Activated T-helper 17 cell treated with anti-CD3 and anti-CD28 coated beads, Interleukin-2, amount 50 U/mL, for 72 hours (primary cell): ENCODE data around the gene ROBO3. TPM values are rescaled to one million over a fixed set of nuclear protein-coding genes. Genes with fewer than 3 reads are reported as not detected.

ENCODE experiments used
- ATAC-seq: fragments of 150-1000 bp; cut with Tn5 transposase; replicated peaks from 2 replicates; pipeline ENCODE4 v1.10.0; 2021; ENCODE audit warnings: mild to moderate bottlenecking, moderate library complexity
- H3K27ac Mint-ChIP-seq: one replicate; pipeline ENCODE4 v1.8.0; 2022; ENCODE audit warnings: mixed read lengths
- H3K27me3 Mint-ChIP-seq: one replicate; pipeline ENCODE4 v1.8.0; 2022; ENCODE audit warnings: mixed read lengths
- H3K36me3 Mint-ChIP-seq: one replicate; pipeline ENCODE4 v1.8.0; 2022; ENCODE audit warnings: low read depth, mild to moderate bottlenecking, mixed read lengths
- H3K4me1 Mint-ChIP-seq: one replicate; pipeline ENCODE4 v1.8.0; 2022; ENCODE audit warnings: mixed read lengths
- H3K4me3 Mint-ChIP-seq: one replicate; pipeline ENCODE4 v1.8.0; 2022; ENCODE audit warnings: mild to moderate bottlenecking, mixed read lengths
- H3K9me3 Mint-ChIP-seq: one replicate; pipeline ENCODE4 v1.8.0; 2022; ENCODE audit warnings: mixed read lengths
- total RNA-seq, 2 donors: library from RNA; stranded (reverse); gene quantifications; one replicate each; pipeline ENCODE4 v1.2.3, GENCODE V29; 2022

The ROBO3 gene
- total RNA-seq, 2 donors from 2014 or later: 8.1 TPM

DNA sequence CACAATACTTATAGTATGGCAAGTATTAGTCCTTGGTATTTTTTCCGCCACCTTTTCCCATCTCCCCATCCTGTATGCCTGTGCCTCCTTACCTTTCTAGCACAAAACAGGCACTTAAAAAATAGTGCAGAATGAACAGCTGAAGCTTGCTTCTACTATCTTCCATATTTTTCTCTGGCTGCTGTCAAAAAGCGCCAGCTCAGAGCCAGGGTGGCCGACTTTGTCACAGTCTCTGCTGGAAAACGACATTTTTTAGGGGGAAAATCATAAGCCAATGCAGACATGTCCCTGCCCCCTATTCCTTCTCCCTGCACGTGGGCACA, 26.5 kb upstream of the ROBO3 start:
- Mint-ChIP-seq H3K36me3 (no peaks in the 10 kb centered on the region), H3K9me3 (no peaks in the 10 kb centered on the region), H3K4me3 (no peak overlapping the region), H3K27ac (no peak overlapping the region), H3K4me1 (peaks cover 3% of the 10 kb centered on the region), H3K27me3 (peaks cover 51% of the 10 kb centered on the region)
- ATAC-seq: no peak

DNA sequence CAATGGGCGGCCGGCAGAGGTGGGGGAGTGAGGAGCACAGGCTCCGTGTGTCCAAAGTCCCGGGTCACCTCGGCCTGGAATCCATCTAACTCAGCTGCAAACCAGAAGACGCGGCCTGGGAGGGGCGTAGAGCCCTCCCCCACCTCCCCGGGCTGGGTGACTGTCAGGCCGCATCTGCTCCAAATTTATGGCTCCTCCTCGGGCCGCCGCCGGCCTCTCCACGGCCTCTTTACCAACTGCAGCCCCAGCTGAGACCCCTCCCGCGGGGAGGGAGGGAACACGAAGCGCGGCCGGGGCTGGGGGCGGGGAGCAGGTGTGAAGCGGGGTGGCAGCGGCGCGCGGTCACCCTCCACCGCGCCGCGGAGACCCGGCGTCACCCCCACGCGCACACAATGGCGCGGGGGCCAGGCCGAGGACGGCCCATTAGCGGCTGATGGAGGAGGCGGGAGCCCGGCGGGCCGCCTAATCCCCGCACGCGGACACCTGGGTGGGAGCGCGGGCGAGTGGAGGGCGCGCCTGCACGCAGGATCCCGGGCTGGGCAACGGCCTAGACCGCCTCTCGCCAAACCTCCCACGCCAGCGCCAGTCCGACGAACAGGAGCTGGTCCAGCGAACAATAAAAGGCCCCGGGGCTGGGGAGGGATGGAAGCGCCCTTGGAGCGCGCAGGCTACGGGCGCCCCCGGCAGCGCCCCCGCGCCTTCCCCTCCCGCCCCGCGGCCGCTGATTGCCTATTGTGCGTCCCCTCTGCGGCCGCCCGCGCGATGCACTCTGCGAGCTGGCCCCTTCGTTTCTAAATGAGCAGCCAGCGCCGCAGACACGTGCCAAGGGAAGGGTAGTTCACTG, 25.9 kb upstream of the ROBO3 start:
- Mint-ChIP-seq H3K4me3 (peak overlapping the region; percentile 53), H3K27ac (no peak overlapping the region), H3K36me3 (no peaks in the 10 kb centered on the region), H3K4me1 (peaks cover 3% of the 10 kb centered on the region), H3K27me3 (peaks cover 55% of the 10 kb centered on the region), H3K9me3 (no peaks in the 10 kb centered on the region)
- no peak for ATAC-seq

DNA sequence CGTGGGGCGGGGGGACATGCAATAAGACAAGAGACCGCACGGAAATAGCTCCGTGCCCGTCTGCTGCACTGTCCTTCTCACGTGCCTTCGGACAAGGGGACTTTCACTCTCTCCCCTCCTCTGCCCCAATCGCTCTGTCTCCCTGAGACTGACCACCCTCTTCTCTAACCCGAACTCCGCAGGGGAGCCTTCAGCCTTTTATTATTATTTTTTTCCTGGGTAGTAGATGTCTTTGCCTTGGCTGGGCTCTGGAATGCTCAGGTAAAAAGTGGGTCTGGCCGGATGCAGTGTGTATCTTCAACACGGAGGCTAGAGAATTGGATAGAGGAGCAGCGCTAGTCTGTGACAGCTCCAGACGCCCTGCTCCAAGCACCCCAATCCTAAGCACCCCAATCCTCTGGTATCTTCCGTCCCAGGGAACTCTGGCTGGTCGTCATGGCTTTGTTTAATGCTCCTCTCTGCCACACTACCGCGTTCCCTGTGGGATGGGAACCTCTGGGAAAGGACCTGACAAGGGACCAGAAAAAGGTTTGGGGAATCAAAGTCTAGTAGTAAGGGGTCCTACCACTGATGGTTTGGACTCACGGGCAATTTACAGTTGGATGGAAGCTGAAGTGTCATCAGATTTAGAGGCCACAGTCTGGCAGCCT, 25.1 kb upstream of the ROBO3 start:
- Mint-ChIP-seq H3K27me3 (peaks cover 63% of the 10 kb centered on the region), H3K4me3 (peak overlapping the region; percentile 53), H3K9me3 (no peaks in the 10 kb centered on the region), H3K36me3 (no peaks in the 10 kb centered on the region), H3K4me1 (peaks cover 3% of the 10 kb centered on the region), H3K27ac (no peak overlapping the region)
- ATAC-seq: no peak

DNA sequence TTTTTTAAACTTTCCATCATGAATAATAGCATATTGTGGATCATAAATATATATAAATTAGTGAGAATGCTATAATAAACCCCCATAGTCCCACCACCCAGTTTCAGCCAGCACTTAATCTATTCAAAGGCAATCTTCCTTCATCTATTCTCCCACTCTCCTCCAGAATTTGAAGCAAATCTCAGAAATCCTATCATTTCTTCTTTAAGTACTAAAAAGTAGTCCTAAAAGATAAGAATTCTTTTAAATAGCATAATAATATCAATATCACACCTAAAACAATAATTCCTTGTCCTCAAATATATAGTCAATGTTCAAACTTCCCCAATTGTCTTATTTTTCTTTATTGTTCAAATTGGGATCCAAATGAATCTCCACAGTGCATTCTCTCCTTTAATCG, 24.6 kb upstream of the ROBO3 start:
- Mint-ChIP-seq H3K27ac (no peak overlapping the region), H3K36me3 (no peaks in the 10 kb centered on the region), H3K27me3 (peaks cover 64% of the 10 kb centered on the region), H3K9me3 (no peaks in the 10 kb centered on the region), H3K4me3 (peak overlapping the region; percentile 53), H3K4me1 (peaks cover 3% of the 10 kb centered on the region)
- ATAC-seq: no peak

DNA sequence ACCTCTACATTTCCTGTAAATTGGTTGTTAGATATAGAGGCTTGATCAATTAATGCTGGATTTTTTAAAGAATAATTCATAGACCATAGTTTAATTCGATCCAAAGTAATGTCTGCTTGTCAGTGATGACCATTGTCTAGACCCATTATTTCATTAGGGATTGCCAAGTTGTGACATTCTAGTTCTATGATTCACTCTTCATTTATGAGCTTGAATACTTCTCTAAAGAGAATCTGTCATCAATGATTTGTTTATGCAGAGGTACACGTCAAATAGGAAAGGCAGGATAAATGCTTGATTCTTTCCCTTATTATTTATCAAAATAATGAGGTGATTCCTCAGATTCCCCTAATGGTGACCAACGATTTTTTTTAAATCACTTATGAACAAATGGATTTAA, 24.0 kb upstream of the ROBO3 start:
- H3K36me3 Mint-ChIP-seq: no peaks in the 10 kb centered on the region
- no peak for ATAC-seq
- no peaks in the 10 kb centered on the region for H3K9me3 Mint-ChIP-seq
- no peak overlapping the region for H3K4me3 Mint-ChIP-seq
- peaks cover 68% of the 10 kb centered on the region for H3K27me3 Mint-ChIP-seq
- peaks cover 3% of the 10 kb centered on the region for H3K4me1 Mint-ChIP-seq
- no peak overlapping the region for H3K27ac Mint-ChIP-seq

DNA sequence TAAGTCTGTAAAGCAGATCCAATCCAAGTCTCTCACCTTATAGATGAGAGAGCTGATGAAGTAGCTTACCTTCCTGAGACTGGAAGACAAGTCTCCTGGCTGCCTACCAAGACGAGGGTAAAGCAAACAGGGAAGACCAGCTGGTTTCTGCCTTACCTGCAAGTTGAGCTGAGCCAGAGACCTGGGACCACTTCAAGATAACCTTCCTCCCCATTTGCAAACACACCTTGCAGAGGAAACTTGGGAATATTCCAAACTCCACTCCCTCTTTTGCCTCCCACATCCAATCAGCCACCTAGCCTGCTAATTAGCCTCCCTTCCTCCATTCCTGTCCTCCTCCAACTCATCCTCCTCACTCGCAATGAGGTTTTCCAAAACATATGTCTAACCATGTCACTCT, 23.4 kb upstream of the ROBO3 start:
- no peak for ATAC-seq
- Mint-ChIP-seq H3K27me3 (peaks cover 75% of the 10 kb centered on the region), H3K9me3 (no peaks in the 10 kb centered on the region)

DNA sequence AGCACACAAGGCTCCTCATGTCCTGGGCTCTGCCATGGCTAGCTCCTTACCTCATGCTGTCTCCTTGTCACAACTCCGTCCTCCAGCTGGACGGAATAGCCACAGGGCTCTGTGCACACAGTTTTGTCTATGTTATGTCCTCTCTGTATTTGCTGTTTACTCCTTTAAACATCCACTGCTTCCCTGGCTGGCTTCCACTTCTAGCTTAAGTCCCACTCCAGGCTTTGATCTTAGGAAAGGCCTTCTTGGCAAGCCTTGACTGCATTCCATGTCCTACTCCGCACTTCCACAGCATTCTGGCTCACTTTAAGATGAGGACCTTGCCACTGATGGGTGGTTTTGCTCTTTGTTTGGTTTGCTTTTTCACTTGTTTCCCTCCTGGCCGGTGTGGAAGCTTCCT, 22.9 kb upstream of the ROBO3 start:
- H3K4me3 Mint-ChIP-seq: no peak overlapping the region
- no peaks in the 10 kb centered on the region for H3K4me1 Mint-ChIP-seq
- H3K36me3 Mint-ChIP-seq: no peaks in the 10 kb centered on the region
- H3K27ac Mint-ChIP-seq: no peak overlapping the region
- ATAC-seq: no peak
- no peaks in the 10 kb centered on the region for H3K9me3 Mint-ChIP-seq
- peaks cover 79% of the 10 kb centered on the region for H3K27me3 Mint-ChIP-seq

More for the DNA sequence above, 23.4 kb upstream of the ROBO3 start:
- no peak overlapping the region for H3K27ac Mint-ChIP-seq
- H3K4me3 Mint-ChIP-seq: no peak overlapping the region
- no peaks in the 10 kb centered on the region for H3K4me1 Mint-ChIP-seq
- H3K36me3 Mint-ChIP-seq: no peaks in the 10 kb centered on the region

DNA sequence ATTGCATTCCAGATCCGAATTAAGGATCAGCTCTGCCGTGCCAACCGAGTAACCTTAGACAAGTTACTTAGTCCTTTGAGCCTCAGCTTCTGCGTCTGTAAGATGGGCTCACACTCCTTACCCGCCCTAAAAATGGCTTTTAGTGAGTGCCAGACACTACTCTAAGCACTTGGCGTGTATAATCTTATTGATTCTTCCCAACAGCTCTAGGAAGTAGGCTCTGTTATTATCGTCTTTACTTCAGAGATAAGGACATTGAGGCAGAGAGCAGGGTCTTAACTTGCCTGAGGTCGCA, 21.7 kb upstream of the ROBO3 start:
- H3K9me3 Mint-ChIP-seq: no peaks in the 10 kb centered on the region
- H3K27ac Mint-ChIP-seq: no peak overlapping the region
- no peaks in the 10 kb centered on the region for H3K36me3 Mint-ChIP-seq
- H3K27me3 Mint-ChIP-seq: peaks cover 84% of the 10 kb centered on the region
- H3K4me1 Mint-ChIP-seq: no peaks in the 10 kb centered on the region
- no peak for ATAC-seq
- no peak overlapping the region for H3K4me3 Mint-ChIP-seq

DNA sequence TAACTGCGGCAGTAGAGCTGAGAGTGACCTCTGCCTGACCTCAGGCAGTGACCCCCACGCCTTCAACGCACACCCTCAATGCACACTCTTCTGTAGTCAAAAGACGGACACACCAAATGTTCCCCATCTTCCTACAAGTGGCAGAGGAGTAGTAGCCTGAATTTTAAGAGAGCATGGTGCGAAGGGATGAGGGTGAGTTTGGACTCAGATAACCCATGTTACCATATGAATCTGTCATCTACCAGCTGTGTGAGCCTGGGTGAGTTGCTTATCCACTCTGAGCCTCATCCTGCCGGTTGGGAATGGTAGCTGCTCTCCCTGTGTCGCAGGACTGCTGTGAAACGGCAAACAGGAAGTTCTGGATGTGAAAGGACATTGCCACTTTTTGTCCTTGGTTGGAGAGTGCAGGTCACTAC, 20.6 kb upstream of the ROBO3 start:
- Mint-ChIP-seq H3K27me3 (peaks cover 86% of the 10 kb centered on the region), H3K4me3 (no peak overlapping the region), H3K36me3 (no peaks in the 10 kb centered on the region), H3K27ac (no peak overlapping the region), H3K4me1 (no peaks in the 10 kb centered on the region), H3K9me3 (no peaks in the 10 kb centered on the region)
- ATAC-seq: no peak

DNA sequence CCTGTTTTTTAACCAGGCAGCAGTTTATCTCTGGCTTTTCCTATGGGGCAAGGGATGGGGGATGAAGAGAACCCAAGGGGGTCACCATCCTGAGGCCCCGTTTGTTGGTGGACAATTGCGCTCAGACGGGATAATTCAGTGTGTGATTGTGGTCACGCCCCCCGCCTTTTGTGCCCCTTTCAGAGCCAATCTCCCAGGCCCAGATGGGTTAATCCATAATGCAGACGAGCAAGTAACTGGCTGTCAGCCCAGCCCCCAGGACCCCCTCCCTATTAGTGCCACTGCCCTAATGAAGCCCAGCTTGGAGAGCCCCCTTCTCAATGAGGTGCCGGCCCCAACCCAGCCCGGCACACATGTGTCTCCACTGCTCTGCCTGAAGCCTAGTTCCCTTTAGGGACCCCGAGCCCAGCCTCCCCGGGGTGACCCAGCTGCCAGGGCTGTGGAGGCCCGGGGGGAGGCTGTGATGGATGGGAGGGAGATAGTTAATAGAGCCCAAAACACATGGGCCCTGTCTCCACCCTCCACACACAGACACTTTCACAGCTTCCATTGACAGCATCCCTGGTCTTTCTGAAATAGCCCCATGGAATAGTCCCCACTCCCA, 19.1 kb upstream of the ROBO3 start:
- H3K4me1 Mint-ChIP-seq: no peaks in the 10 kb centered on the region
- H3K9me3 Mint-ChIP-seq: no peaks in the 10 kb centered on the region
- no peak overlapping the region for H3K27ac Mint-ChIP-seq
- H3K27me3 Mint-ChIP-seq: peaks cover 84% of the 10 kb centered on the region
- no peaks in the 10 kb centered on the region for H3K36me3 Mint-ChIP-seq
- ATAC-seq: no peak
- no peak overlapping the region for H3K4me3 Mint-ChIP-seq

DNA sequence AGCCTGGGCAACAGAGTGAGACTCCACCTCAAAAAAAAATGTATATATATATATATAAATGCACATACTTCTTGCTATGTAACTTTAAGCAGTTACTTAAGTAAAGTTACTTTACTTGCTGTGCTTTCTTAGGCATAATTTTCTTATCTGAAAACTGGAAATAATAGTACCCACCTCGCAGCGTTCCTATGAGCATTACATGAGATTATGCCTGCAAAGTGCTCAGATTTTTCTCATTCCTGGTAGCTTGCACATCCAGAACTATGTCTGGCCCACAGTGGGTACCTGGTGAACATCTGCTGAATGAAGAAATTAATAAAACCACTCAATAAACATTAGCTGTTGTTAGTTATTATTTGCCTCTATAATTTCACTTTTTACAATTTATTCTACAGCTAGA, 6.1 kb upstream of the ROBO3 start:
- H3K9me3 Mint-ChIP-seq: no peaks in the 10 kb centered on the region
- peaks cover 38% of the 10 kb centered on the region for H3K27me3 Mint-ChIP-seq
- H3K4me1 Mint-ChIP-seq: no peaks in the 10 kb centered on the region
- no peak overlapping the region for H3K4me3 Mint-ChIP-seq
- H3K36me3 Mint-ChIP-seq: no peaks in the 10 kb centered on the region
- ATAC-seq: no peak
- H3K27ac Mint-ChIP-seq: no peak overlapping the region

DNA sequence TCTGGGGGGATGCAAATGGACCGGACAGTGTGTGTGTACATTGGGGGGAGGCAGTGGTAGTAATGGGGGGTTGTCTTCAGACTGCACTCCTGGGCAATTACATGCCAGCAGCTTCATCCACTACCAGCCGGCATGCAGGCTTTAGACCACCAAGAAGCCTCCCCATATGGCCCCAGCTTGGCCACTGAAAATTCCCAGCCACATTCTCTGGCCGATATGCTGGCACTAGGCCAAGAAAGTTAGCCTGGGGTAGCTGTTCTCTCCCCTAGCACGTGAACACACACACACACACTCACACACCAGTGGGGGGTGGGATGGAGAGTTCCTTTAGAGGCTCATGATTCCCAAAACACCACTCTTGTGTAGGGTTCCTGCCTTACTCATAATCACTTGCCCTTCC, 3.6 kb upstream of the ROBO3 start:
- ATAC-seq: no peak
- Mint-ChIP-seq H3K9me3 (no peaks in the 10 kb centered on the region), H3K4me1 (no peaks in the 10 kb centered on the region), H3K4me3 (no peak overlapping the region), H3K27ac (no peak overlapping the region), H3K27me3 (peaks cover 49% of the 10 kb centered on the region), H3K36me3 (no peaks in the 10 kb centered on the region)

DNA sequence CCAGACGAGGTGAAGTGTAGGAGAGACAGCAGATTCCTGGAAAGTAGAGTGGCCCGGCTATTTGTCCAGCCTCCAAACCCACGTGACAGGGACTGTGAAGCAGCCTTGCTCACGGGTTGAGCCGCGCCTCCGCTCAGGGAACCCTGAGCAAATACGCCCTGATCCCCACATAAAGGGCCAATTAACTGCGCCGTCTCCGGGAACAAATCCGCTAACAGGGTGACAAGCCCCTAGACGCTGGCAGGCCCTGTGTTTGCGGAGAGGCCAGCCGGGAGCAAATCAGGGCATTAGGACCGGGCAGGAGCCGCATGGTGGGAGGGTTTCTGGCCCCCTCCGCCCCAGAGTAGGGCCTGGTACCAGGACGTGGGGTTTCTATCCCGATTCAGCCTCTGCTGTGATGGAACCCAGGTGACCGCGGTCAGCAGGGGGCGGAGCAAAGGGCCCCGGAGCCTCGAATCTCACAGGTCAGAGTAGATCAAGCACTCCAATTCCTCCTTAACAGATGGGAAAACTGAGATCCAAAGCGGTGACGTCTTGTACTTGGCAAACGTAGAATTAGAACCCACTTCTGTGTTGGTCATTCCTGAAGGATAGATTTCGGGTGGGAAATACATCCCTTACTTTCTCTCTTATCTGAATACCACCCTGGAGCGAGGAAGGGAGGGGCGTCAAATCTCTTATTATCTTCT, 2.0 kb upstream of the ROBO3 start:
- H3K4me1 Mint-ChIP-seq: peaks cover 5% of the 10 kb centered on the region
- no peaks in the 10 kb centered on the region for H3K36me3 Mint-ChIP-seq
- no peak overlapping the region for H3K27ac Mint-ChIP-seq

DNA sequence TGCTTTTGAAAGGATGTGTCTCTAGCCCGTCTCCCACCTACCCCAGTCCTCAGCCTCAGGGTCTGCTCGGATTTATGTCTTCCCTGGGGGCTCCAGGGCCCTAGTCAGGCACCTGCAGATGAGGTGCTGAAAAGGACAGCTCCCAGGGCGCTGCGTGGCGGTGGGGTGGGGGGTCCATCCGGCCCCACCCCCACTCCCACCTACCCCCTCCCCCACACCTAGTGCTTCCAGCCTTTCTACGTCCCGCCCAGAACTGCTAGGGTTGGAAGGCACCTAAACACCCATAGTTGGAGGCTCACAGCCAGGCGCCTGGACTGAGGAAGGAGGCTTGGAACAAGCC, 1.4 kb upstream of the ROBO3 start:
- H3K4me1 Mint-ChIP-seq: peaks cover 5% of the 10 kb centered on the region
- H3K27ac Mint-ChIP-seq: no peak overlapping the region
- no peaks in the 10 kb centered on the region for H3K36me3 Mint-ChIP-seq
- H3K27me3 Mint-ChIP-seq: peaks cover 68% of the 10 kb centered on the region
- ATAC-seq: no peak
- H3K9me3 Mint-ChIP-seq: no peaks in the 10 kb centered on the region
- no peak overlapping the region for H3K4me3 Mint-ChIP-seq

More for the DNA sequence above, 2.0 kb upstream of the ROBO3 start:
- Mint-ChIP-seq H3K9me3 (no peaks in the 10 kb centered on the region), H3K27me3 (peaks cover 65% of the 10 kb centered on the region), H3K4me3 (no peak overlapping the region)
- no peak for ATAC-seq
